Measurements from ENCODE around the gene BMP6.

BMP6 gene

GRCh38 chr6:7731294-7731693 lies 5.4 kb downstream of the BMP6 start:
- peaks cover 25% of the 10 kb centered on the region for H3K27me3 ChIP-seq (ENCODE audit: low read depth, low read length)
- no peaks in the 10 kb centered on the region for H3K36me3 ChIP-seq (ENCODE audit: control insufficient read depth in 1 of 2, insufficient read depth in 2 of 2, low read length in 2 of 2)
- peaks cover 2 to 25% of the 10 kb centered on the region in 2 donors for H3K4me1 ChIP-seq (ENCODE audit: control insufficient read depth in 1 of 2, insufficient read depth in 2 of 2, low read length in 2 of 2)
- no peak overlapping the region for H3K4me3 ChIP-seq (ENCODE audit: low read depth in 1 of 2, low read length in 2 of 2)
- H3K27ac ChIP-seq (ENCODE audit: low read length) = no peak overlapping the region
- no peaks in the 10 kb centered on the region for H3K9me3 ChIP-seq (ENCODE audit: control insufficient read depth in 1 of 2, low read length in 2 of 2)

GRCh38 chr6:7732228-7732627 lies 6.3 kb downstream of the BMP6 start:
- Histone ChIP-seq H3K4me3 (ENCODE audit: low read depth in 1 of 2, low read length in 2 of 2) (no peak overlapping the region), H3K4me1 (ENCODE audit: control insufficient read depth in 1 of 2, insufficient read depth in 2 of 2, low read length in 2 of 2) (peaks cover 2 to 18% of the 10 kb centered on the region in 2 donors), H3K36me3 (ENCODE audit: control insufficient read depth in 1 of 2, insufficient read depth in 2 of 2, low read length in 2 of 2) (no peaks in the 10 kb centered on the region), H3K9me3 (ENCODE audit: control insufficient read depth in 1 of 2, low read length in 2 of 2) (no peaks in the 10 kb centered on the region), H3K27me3 (ENCODE audit: low read depth, low read length) (peaks cover 23% of the 10 kb centered on the region), H3K27ac (ENCODE audit: low read length) (no peak overlapping the region)

- Histone ChIP-seq H3K9me3 (ENCODE audit: control insufficient read depth in 1 of 2, low read length in 2 of 2) (no peaks in the 10 kb centered on the region), H3K27ac (ENCODE audit: low read length) (no peak overlapping the region), H3K27me3 (ENCODE audit: low read depth, low read length) (peaks cover 1% of the 10 kb centered on the region), H3K4me1 (ENCODE audit: control insufficient read depth in 1 of 2, insufficient read depth in 2 of 2, low read length in 2 of 2) (no peaks in the 10 kb centered on the region), H3K36me3 (ENCODE audit: control insufficient read depth in 1 of 2, insufficient read depth in 2 of 2, low read length in 2 of 2) (no peaks in the 10 kb centered on the region), H3K4me3 (ENCODE audit: low read depth in 1 of 2, low read length in 2 of 2) (no peak overlapping the region)
Measured at GRCh38 chr6:7734707-7735383, 8.9 kb downstream of the BMP6 start.

- no peaks in the 10 kb centered on the region for H3K4me1 ChIP-seq (ENCODE audit: control insufficient read depth in 1 of 2, insufficient read depth in 2 of 2, low read length in 2 of 2)
- H3K4me3 ChIP-seq (ENCODE audit: low read depth in 1 of 2, low read length in 2 of 2) = no peak overlapping the region
- no peaks in the 10 kb centered on the region for H3K27me3 ChIP-seq (ENCODE audit: low read depth, low read length)
- H3K27ac ChIP-seq (ENCODE audit: low read length) = no peak overlapping the region
- H3K9me3 ChIP-seq (ENCODE audit: control insufficient read depth in 1 of 2, low read length in 2 of 2) = no peaks in the 10 kb centered on the region
- no peaks in the 10 kb centered on the region for H3K36me3 ChIP-seq (ENCODE audit: control insufficient read depth in 1 of 2, insufficient read depth in 2 of 2, low read length in 2 of 2)
Measured at GRCh38 chr6:7737106-7737505, 11.2 kb downstream of the BMP6 start.

GRCh38 chr6:7737867-7738266 lies 12.0 kb downstream of the BMP6 start:
- H3K4me1 ChIP-seq (ENCODE audit: control insufficient read depth in 1 of 2, insufficient read depth in 2 of 2, low read length in 2 of 2) = no peaks in the 10 kb centered on the region
- H3K27ac ChIP-seq (ENCODE audit: low read length) = no peak overlapping the region
- no peaks in the 10 kb centered on the region for H3K36me3 ChIP-seq (ENCODE audit: control insufficient read depth in 1 of 2, insufficient read depth in 2 of 2, low read length in 2 of 2)
- H3K9me3 ChIP-seq (ENCODE audit: control insufficient read depth in 1 of 2, low read length in 2 of 2) = no peaks in the 10 kb centered on the region
- no peak overlapping the region for H3K4me3 ChIP-seq (ENCODE audit: low read depth in 1 of 2, low read length in 2 of 2)
- no peaks in the 10 kb centered on the region for H3K27me3 ChIP-seq (ENCODE audit: low read depth, low read length)

- no peak overlapping the region for H3K27ac ChIP-seq (ENCODE audit: low read length)
Measured at GRCh38 chr6:7742223-7742785, 16.4 kb downstream of the BMP6 start.

GRCh38 chr6:7745942-7746341 lies 20.0 kb downstream of the BMP6 start:
- no peak overlapping the region for H3K4me3 ChIP-seq (ENCODE audit: low read depth in 1 of 2, low read length in 2 of 2)
- no peaks in the 10 kb centered on the region for H3K36me3 ChIP-seq (ENCODE audit: control insufficient read depth in 1 of 2, insufficient read depth in 2 of 2, low read length in 2 of 2)
- H3K4me1 ChIP-seq (ENCODE audit: control insufficient read depth in 1 of 2, insufficient read depth in 2 of 2, low read length in 2 of 2) = no peaks in the 10 kb centered on the region
- no peak overlapping the region for H3K27ac ChIP-seq (ENCODE audit: low read length)
- no peaks in the 10 kb centered on the region for H3K27me3 ChIP-seq (ENCODE audit: low read depth, low read length)
- no peaks in the 10 kb centered on the region for H3K9me3 ChIP-seq (ENCODE audit: control insufficient read depth in 1 of 2, low read length in 2 of 2)

More at GRCh38 chr6:7742223-7742785, 16.4 kb downstream of the BMP6 start:
- no peaks in the 10 kb centered on the region for H3K4me1 ChIP-seq (ENCODE audit: control insufficient read depth in 1 of 2, insufficient read depth in 2 of 2, low read length in 2 of 2)
- H3K36me3 ChIP-seq (ENCODE audit: control insufficient read depth in 1 of 2, insufficient read depth in 2 of 2, low read length in 2 of 2) = no peaks in the 10 kb centered on the region
- H3K4me3 ChIP-seq (ENCODE audit: low read depth in 1 of 2, low read length in 2 of 2) = no peak overlapping the region
- H3K9me3 ChIP-seq (ENCODE audit: control insufficient read depth in 1 of 2, low read length in 2 of 2) = no peaks in the 10 kb centered on the region
- no peaks in the 10 kb centered on the region for H3K27me3 ChIP-seq (ENCODE audit: low read depth, low read length)

GRCh38 chr6:7747016-7747415 lies 21.1 kb downstream of the BMP6 start:
- no peaks in the 10 kb centered on the region for H3K4me1 ChIP-seq (ENCODE audit: control insufficient read depth in 1 of 2, insufficient read depth in 2 of 2, low read length in 2 of 2)
- no peak overlapping the region for H3K27ac ChIP-seq (ENCODE audit: low read length)
- no peaks in the 10 kb centered on the region for H3K9me3 ChIP-seq (ENCODE audit: control insufficient read depth in 1 of 2, low read length in 2 of 2)
- H3K27me3 ChIP-seq (ENCODE audit: low read depth, low read length) = no peaks in the 10 kb centered on the region
- no peaks in the 10 kb centered on the region for H3K36me3 ChIP-seq (ENCODE audit: control insufficient read depth in 1 of 2, insufficient read depth in 2 of 2, low read length in 2 of 2)
- no peak overlapping the region for H3K4me3 ChIP-seq (ENCODE audit: low read depth in 1 of 2, low read length in 2 of 2)

GRCh38 chr6:7747433-7747832 lies 21.5 kb downstream of the BMP6 start:
- Histone ChIP-seq H3K27ac (ENCODE audit: low read length) (no peak overlapping the region), H3K36me3 (ENCODE audit: control insufficient read depth in 1 of 2, insufficient read depth in 2 of 2, low read length in 2 of 2) (no peaks in the 10 kb centered on the region), H3K9me3 (ENCODE audit: control insufficient read depth in 1 of 2, low read length in 2 of 2) (no peaks in the 10 kb centered on the region), H3K4me1 (ENCODE audit: control insufficient read depth in 1 of 2, insufficient read depth in 2 of 2, low read length in 2 of 2) (no peaks in the 10 kb centered on the region), H3K4me3 (ENCODE audit: low read depth in 1 of 2, low read length in 2 of 2) (no peak overlapping the region), H3K27me3 (ENCODE audit: low read depth, low read length) (no peaks in the 10 kb centered on the region)

- no peaks in the 10 kb centered on the region for H3K9me3 ChIP-seq (ENCODE audit: control insufficient read depth in 1 of 2, low read length in 2 of 2)
Measured at GRCh38 chr6:7747901-7748504, 22.1 kb downstream of the BMP6 start.

GRCh38 chr6:7749478-7749877 lies 23.6 kb downstream of the BMP6 start:
- Histone ChIP-seq H3K4me3 (ENCODE audit: low read depth in 1 of 2, low read length in 2 of 2) (no peak overlapping the region), H3K27ac (ENCODE audit: low read length) (no peak overlapping the region), H3K36me3 (ENCODE audit: control insufficient read depth in 1 of 2, insufficient read depth in 2 of 2, low read length in 2 of 2) (no peaks in the 10 kb centered on the region), H3K4me1 (ENCODE audit: control insufficient read depth in 1 of 2, insufficient read depth in 2 of 2, low read length in 2 of 2) (no peaks in the 10 kb centered on the region), H3K9me3 (ENCODE audit: control insufficient read depth in 1 of 2, low read length in 2 of 2) (no peaks in the 10 kb centered on the region), H3K27me3 (ENCODE audit: low read depth, low read length) (no peaks in the 10 kb centered on the region)

More at GRCh38 chr6:7747901-7748504, 22.1 kb downstream of the BMP6 start:
- no peak overlapping the region for H3K4me3 ChIP-seq (ENCODE audit: low read depth in 1 of 2, low read length in 2 of 2)
- no peaks in the 10 kb centered on the region for H3K27me3 ChIP-seq (ENCODE audit: low read depth, low read length)
- no peaks in the 10 kb centered on the region for H3K4me1 ChIP-seq (ENCODE audit: control insufficient read depth in 1 of 2, insufficient read depth in 2 of 2, low read length in 2 of 2)
- H3K27ac ChIP-seq (ENCODE audit: low read length) = no peak overlapping the region
- no peaks in the 10 kb centered on the region for H3K36me3 ChIP-seq (ENCODE audit: control insufficient read depth in 1 of 2, insufficient read depth in 2 of 2, low read length in 2 of 2)

All from muscle layer of duodenum (tissue), 2 donors.